GM21576 (cell line): ENCODE data around the gene CUL4A.
"Not testable (repeated sequence)": the region's sequence is repeated elsewhere in the genome, so short reads cannot be mapped to it uniquely, and the experiment has no call there.

Source experiments
- ATAC-seq: cut with Tn5 transposase; IDR thresholded peaks from one replicate; pipeline ENCODE4 v1.9.1; 2021; ENCODE audit warnings: mild to moderate bottlenecking, moderate library complexity; ENCODE audit not compliant: unreplicated experiment

Gene CUL4A

DNA sequence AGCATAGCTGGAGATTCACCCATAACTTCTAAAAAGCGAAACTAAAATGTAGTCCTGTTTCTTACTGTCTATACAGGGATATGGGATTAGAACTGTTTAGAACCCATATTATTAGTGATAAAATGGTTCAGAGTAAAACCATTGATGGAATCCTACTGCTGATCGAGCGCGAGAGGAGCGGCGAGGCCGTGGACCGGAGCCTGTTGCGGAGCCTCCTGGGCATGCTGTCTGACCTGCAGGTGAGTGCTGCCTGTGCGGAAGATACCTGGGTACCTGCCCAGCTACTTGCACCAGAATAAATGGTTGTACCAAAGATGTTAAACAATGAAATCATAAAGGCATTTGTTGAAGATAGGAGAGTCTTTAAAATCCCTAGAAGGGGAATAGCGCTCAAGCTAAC lies 23.7 kb downstream of the CUL4A start:
- no peak for ATAC-seq

DNA sequence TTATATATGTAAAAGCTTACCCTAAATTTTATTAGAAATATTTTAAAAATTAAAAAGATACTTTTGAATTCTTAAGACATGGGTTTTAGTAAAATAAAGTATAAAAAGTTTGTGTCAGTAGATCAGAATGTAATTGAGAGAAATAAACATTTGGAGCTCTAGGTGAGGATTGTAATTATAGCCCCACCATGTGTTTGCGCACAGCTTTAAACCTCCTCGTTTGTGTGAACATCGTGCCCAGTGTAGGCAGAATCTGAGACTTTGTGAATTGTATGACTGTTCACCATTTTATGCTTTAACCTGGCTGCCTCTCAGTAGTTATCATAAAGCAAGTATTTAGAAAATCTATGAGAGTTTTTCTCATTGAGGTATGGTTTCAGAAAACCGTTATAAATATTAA lies 29.1 kb downstream of the CUL4A start:
- no peak for ATAC-seq

DNA sequence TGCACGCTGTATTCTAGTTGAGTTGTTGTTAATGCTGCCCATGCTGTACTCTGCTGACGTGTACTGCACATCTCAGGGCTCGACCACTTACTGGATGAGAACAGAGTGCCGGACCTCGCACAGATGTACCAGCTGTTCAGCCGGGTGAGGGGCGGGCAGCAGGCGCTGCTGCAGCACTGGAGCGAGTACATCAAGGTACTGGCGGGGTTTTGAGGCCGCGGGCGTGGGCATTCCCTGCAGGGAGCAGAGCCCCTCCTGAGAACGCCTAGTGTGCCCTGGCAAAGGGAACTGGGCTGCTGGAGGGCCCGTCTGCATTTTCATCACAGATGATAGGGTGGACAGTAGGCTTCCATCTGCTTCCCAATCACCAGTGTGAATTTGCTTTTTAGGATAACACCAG lies 29.9 kb downstream of the CUL4A start:
- no peak for ATAC-seq

DNA sequence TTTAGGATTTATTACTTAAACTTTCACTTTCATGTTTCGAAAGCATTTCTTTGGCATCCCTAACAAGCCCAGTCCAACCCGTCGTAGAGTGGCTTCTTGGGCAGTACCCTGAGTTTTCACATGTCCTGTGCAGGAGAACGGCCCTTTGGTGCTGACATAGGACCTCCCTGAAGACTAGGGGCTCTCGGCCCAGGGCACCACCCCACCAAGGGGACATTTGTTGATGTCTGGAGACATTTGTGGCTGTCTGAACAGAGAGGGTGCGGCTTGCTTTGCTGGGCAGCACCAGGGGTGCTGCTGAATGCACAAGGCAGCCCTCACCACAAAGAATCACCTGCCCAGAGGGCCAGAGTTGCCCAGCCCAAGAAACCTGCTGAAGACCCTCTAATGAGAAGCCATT lies 30.6 kb downstream of the CUL4A start:
- no peak for ATAC-seq

DNA sequence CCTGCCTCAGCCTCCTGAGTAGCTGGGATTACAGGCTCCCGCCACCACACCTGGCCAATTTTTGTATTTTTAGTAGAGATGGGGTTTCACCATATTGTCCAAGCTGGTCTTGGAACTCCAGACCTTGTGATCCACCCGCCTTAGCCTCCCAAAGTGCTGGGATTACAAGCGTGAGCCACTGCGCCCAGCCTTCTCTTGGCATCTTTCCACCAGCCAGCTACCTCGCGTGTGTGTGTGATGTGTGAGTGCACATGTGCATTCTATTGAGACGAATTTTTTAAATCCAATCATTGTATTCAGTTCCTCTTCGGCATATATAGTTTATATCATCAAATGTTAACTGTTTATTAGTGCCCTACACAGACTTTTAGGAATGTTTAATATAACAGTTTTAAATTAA lies 32.2 kb downstream of the CUL4A start:
- ATAC-seq: not testable (repeated sequence)

DNA sequence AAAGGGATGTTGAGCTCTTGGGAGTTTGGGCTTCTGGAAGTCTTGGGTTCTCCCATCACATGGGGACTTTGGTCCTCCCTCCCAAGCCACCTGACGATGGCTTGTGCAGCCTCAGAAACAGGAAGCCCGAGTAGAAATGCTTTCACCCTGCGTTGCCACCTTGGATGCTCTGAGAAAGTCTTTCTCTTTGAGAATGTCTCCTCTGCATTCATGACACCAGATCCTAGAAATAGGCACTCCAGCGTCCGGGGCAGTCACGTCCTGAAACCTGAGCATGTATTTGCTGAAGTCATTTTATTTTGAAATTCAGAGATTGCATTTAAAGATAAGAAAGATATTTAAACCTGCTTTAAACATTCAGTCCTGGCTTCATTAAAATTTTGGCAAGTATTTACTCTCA lies 34.4 kb downstream of the CUL4A start:
- no peak for ATAC-seq

DNA sequence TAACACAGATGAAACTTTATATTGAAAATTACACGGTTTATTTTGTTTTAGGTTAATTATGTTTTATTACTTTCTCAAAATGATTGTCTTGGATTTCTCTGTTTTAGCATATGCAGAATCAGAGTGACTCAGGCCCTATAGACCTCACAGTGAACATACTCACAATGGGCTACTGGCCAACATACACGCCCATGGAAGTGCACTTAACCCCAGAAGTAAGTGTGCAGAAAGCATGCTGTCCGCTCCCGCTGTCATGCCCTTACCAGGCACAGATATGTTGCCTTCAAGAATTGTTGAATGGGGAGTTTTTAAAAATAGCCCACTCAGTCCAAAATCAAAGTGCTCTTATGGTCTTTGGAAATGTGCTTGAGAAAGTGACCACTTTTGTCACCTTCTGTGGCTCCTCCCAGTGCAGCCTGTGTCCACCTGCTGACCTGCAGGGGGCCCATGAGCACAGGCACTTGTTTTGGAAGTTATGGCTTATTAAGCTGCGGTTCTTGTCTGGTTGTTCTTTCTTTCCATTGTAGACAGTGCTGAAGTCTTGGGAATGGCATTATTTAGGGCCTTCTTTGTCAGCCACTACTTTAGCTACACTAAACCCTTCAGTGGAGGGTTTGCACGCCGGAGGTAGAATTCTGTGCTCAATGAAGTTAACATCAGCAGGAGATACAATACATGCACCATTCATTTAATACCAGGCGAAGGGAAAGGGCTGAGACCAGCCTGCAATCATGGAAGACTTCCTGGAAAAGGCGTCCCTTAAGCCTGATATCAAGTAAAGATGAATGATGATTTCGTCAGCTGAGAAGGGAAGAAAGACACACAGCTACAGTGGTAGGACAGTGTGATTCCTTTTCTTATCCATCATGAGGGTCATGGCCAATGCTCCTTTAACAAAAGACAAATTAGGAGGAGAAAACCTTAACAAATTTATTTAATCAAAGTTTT lies 36.7 kb downstream of the CUL4A start:
- ATAC-seq: no peak

DNA sequence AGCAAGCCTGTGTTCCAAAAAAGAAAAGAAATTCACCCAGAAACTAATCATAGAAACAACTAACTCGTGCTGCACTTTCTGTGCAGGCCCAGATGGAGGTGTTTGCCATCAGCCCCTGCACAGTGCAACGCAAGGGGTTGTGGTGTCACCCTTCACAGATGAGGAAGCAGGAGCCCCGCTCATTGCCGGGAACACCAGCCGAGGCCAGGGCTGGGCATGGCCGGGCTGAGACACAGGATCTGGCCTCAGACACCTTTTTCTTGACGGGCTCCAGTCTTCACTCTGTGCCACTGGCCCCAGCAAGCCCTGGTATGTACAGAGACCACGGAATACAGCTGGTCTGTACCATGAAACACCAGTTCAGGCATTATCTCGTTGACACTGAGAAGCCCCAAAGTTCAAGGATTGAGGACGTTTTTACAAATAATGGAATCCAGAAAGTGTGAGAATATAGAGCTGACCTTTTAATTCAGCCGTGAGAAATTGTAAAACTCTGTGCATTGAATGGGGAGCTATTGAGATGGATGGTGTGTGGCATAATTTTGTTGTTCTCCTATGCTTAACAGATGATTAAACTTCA lies 43.2 kb downstream of the CUL4A start:
- no peak for ATAC-seq

DNA sequence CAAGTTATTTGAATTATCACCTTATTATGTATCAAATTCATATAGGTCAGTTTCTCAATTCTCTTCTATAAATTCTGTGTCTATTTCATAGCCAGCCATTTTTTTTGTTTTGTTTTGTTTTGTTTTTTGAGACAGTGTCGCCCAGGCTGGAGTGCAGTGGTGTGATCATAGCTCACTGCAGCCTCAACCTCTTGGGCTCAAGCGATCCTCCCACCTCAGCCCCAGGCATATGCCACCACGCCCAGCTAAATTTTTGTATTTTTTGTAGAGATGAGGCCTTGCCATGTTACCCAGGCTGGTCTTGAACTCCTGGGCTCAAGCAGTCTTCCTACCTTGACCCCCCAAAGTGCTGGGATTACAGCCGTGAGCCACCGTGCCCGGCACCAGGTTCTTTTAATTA lies 48.5 kb downstream of the CUL4A start:
- not testable (repeated sequence) for ATAC-seq

DNA sequence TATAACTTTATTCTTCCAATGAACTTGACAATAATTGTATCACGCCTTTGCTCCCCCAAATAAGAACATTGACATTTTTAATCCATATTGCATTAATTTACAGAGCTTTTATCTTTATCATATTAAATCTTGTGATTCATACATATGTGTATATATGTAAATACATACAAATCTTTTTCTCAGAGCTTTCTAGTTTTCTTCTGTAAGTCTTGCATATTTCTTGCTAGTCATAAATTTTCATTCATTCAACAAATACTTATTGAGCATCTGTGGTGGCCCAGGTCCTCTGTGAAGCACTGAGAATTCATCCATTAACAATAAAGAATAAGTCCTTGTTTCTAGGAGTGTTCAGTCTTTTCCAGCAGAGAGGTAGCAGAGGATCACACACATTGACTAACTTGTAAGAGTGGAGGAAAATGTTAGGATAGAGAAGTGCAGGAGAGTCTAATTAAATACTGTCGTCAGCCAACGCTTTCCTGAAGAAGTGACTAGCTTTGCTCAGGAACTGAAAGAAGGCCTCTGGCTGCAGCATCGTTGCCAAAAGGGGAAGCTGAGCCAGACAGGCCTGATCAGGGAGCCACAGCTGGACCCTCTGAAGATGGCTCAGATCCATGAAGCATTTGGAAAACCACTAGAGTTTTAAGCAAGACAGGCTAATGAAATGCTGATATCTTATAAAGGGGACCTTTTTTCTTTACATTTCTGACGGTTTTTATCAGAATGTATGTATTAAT lies 49.1 kb downstream of the CUL4A start:
- ATAC-seq: no peak

DNA sequence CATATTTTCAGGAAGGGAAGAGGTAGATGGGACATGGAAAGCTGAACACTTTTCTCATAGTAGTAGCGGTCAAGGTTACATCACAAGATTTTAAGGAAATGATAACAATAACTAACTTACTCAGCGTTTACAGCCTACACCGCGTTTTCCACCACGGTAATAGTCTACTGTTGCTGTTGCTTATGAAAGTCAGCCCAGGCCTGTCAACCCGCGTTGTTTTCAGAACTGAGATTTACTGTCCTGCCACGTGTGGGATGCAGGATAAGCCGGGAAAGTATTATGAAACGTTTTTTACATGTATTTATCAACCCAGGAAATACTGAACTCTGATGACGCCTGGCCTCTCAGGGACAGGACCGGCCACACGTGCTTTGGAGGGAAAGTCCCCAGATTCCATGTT lies 51.6 kb downstream of the CUL4A start:
- ATAC-seq: no peak

DNA sequence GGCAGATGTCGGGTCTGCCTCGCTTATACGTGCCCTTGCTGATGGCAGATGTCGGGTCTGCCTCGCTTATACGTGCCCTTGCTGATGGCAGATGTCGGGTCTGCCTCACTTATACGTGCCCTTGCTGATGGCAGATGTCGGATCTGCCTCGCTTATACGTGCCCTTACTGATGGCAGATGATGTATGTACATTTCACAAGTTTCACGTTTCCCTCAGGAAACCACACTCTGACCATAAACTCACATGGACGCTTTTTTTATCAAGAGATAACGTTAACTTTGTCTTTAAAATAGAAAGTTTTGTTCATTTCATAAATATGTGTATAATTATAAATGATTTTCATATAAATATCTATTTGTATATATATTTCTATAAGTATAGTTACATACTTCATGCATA lies 53.6 kb downstream of the CUL4A start:
- ATAC-seq: not testable (repeated sequence)

DNA sequence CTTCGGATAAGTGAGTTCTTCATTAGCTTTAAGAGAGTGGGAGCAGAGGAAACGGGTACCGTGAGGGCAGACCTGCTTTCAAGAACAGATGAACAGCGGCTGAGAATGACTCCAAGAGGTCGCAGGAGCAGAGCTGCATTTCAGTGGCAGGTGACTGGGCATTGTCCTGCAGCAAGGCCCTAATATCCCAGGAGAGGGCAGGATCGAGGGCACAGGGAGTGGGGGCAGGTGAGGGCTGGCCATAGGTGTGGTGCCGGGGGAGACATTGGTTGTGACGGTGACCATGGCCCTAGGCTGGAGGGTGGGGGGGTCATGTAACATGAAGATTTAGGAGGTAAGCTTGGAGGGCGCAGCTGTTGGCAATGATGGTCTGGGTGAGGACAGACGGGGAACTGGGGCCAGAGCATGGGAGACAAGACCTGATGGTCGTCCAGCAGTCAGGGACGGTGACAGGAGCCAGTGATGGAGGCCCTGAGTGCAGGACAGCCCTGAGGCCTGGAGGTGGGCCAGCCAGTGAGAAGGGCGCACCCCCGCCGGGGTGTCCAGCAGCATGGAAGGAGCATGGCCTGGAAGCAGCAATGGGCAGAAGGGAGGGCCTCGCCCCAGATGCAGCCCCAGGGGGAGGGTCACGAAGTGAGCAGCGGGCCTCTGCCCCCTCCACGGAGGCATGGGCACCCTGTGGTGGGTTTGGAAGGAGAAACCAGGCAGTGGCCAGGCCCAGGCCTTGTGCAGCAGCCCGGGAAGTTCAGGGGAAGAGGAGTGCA lies 58.4 kb downstream of the CUL4A start:
- no peak for ATAC-seq

DNA sequence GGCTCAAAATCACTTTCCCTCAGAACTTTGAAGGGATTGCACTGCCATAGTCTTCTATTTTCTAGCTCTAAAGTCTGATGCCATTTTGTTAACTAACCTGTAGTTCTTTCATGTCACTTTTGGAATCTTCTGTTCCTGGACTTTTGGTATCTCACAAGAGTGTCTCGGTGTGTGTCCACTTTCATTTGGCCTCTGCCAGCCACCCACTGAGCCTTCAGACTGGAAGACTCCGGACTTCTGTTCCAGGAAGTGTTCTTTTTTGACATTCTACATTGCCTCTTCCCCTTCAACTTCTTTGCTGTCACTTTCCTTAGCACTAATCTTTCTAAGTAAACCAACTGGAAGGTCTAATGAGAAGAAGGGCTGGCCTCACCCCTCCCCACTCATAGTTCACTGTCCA lies 62.6 kb downstream of the CUL4A start:
- no peak for ATAC-seq

DNA sequence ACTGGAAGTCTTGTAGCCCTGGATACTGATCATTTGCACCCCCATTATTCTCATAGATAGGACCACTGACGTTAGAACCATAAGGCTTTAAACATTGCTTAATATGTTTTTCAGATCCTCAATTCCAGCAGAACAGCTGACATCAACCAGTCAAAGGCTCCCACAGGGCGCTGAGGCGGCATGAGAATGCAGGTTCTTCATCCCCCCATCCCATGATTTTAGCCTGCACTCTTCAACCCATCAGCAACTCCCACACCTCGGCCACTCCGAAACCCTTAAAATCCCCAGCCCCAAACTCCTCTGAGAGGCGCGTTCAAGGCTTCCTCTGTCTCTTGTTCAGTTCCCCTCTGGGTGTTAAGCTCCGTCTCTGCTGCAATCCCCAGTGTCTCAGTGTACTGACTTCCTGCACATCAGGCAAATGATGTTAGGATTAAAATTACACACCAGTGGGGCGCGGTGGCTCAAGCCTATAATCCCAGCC lies 63.3 kb downstream of the CUL4A start:
- no peak for ATAC-seq

DNA sequence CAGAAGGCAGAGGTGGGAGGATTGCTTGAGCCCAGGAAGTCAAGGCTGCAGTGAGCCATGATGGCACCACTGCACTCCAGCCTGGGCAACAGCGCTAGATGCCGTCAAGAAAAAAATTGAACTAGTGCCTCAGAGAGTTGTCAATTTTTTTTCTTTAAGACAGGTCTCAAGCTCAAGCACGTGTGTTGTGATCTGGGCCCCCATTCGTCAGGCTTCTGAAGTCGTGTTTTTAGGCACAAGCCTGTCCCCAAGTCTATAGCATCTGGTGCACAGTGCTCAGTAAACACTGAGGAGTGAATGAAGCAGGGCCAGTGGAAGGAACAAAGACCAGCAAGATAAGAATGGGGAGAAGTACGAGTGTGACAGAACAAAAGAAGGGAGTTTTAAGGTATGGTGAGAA lies 63.9 kb downstream of the CUL4A start:
- no peak for ATAC-seq

DNA sequence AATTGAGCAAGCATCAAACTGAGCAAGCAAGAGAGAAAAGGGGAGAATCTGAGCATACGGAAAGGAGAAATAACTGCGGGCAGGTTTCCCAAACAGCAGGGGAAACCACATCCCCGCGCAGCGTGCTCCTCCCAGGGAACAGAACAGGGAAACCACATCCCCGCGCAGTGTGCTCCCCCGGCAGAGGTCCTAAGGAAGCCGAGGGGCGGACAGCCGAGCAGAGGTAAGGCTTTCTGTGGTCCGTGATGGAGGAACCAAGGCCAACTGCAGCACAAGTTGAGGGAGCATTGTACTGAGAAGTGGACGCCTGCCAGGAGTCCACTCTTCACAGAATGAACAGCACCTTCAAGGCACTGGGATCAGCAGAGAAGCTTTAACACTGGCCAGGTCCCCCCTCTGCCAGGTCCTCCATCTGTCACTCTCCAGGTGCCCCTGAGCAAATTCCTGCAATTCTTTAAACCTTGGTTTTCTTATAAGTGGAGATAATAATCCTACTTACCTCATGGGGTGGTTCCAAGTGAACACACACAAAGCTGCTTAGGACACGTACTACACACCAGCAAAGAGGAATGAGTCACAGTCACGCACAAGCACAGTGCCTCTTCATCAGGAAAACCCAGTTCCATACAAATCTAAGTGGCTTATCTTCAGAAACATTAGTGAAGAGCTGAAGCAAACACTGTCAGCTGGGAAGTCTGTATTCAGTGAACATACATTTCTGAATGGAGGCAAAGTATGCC lies 64.6 kb downstream of the CUL4A start:
- ATAC-seq: no peak

DNA sequence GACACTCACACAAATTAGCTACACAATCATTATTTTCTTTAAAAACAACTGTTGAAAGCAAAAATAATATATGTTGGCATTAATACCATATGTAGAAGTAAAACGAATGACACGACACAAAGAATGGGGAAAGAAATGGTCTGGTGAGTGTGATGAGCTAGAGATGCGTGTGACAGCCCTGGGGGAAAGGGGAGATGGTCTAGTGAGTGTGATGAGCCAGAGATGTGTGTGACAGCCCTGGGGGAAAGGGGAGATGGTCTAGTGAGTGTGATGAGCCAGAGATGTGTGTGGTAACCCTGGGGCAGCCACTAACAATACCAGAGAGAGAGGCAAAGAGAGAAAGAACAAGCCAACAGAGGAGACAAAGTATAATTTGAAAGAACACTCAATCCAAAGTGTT lies 65.3 kb downstream of the CUL4A start:
- ATAC-seq: no peak

DNA sequence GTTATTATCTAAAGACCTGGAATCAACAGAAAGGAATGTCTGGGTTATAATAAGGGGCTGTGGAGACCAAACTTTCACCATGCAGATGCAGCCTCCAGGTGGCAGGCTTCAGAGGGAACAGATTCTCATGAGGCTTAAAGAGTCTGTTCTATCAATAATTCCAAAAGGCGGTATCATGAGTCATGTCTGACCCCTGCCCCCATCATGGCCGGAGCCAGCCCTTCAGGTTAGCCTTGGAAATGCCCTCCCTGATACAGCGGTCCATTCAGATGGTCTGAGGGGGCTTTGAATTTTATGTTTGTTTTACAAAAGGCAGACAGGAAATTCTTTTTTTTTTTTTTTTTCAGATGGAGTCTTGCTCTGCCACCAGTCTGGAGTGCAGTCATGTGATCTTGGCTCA lies 66.0 kb downstream of the CUL4A start:
- no peak for ATAC-seq

DNA sequence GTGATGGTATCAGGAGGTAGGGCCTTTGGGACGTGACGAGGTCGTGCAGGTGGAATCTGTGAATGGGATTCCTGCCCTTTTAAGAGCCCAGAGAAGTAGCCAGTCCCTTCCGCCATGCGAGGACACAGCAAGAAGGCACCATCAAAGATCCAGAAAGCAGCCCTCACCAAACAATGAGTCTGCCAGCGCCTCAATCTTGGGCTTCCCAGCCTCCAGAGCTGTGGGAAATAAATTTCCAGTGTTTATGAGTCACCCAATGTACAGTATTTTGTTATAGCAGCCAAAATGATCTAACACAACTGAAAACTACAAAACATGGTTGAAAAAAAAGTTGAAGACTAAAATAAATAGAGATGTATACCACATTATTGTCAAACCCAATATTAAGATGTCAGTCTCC lies 70.7 kb downstream of the CUL4A start:
- ATAC-seq: no peak
